Activated naive CD4-positive, alpha-beta T cell treated with anti-CD3 and anti-CD28 coated beads, Interleukin-2, amount 10 ng/mL, durations not matched to agents 7 days and 5 days (primary cell): Measurements from ENCODE around the gene TRDN.
"Not testable (repeated sequence)": the region's sequence is repeated elsewhere in the genome, so short reads cannot be mapped to it uniquely, and the experiment has no call there.

Experiments used
- CTCF ChIA-PET: fragments of 350-600 bp; sonication (Branson Sonifier 250); formaldehyde crosslinking; loops from one replicate; lab custom pipeline; 2021; ENCODE audit warnings: antibody characterized with exemption; lab: Charles Lee
- DNase-seq: peaks from one replicate; pipeline ENCODE4 v3.0.0-alpha.2; 2020
- H3K27ac Mint-ChIP-seq: one replicate; pipeline ENCODE4 v1.8.0; 2021; ENCODE audit warnings: mild to moderate bottlenecking, moderate library complexity, mixed read lengths
- H3K27me3 Mint-ChIP-seq: one replicate; pipeline ENCODE4 v1.8.0; 2021; ENCODE audit warnings: mild to moderate bottlenecking, mixed read lengths
- H3K36me3 Mint-ChIP-seq: one replicate; pipeline ENCODE4 v1.8.0; 2021; ENCODE audit warnings: mixed read lengths
- H3K4me1 Mint-ChIP-seq: one replicate; pipeline ENCODE4 v1.8.0; 2021; ENCODE audit warnings: mixed read lengths
- H3K4me3 Mint-ChIP-seq: one replicate; pipeline ENCODE4 v1.8.0; 2021; ENCODE audit warnings: mild to moderate bottlenecking, moderate library complexity, mixed read lengths
- H3K9me3 Mint-ChIP-seq: one replicate; pipeline ENCODE4 v1.8.0; 2021; ENCODE audit warnings: mixed read lengths

The TRDN gene

DNA sequence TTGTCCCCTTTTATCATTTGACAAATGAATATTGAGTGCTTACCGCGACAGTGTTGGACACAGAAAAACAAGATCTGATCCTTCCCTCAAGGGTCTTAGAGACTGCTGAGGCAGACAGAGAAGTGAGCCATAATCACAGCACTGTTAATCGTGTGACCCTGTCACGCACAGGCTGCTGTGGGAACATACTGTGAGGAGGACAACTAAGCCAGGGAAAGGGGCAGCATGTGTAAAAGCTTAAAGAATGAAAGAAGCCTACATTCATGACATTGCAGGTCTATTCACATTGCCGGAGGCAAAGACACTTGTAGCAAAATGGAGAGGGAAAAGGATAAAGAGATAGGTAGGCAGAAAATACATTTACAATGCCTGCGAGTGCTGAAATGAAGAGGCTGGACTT, 32.7 kb downstream of the TRDN start:
- no peak for DNase-seq
- Mint-ChIP-seq H3K9me3 (no peaks in the 10 kb centered on the region), H3K4me3 (no peak overlapping the region), H3K27me3 (no peaks in the 10 kb centered on the region), H3K36me3 (no peaks in the 10 kb centered on the region), H3K4me1 (no peaks in the 10 kb centered on the region), H3K27ac (no peak overlapping the region)
- CTCF ChIA-PET, result no interaction called here

DNA sequence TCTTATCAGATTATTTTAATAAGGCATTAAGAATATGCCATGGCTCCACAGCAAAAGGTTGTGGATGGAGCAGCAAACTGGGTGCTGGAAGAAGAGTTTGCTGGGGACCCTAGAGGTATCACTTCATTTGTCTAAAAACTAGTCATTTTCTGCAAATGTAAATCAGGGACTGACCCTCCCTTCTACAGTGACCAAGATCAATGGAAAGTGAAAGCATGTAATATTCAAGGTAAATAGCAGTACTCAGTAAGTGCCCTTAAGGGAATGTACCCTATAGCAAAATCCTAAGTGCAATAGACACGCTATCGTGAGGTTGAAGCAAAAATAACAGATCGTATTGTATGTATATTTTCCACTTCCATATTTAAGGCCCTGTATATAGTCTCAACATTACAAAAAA, 38.7 kb downstream of the TRDN start:
- DNase-seq, result no peak
- Mint-ChIP-seq H3K36me3 (no peaks in the 10 kb centered on the region), H3K27me3 (no peaks in the 10 kb centered on the region), H3K4me3 (no peak overlapping the region), H3K4me1 (no peaks in the 10 kb centered on the region), H3K27ac (no peak overlapping the region), H3K9me3 (no peaks in the 10 kb centered on the region)
- CTCF ChIA-PET, result no interaction called here

DNA sequence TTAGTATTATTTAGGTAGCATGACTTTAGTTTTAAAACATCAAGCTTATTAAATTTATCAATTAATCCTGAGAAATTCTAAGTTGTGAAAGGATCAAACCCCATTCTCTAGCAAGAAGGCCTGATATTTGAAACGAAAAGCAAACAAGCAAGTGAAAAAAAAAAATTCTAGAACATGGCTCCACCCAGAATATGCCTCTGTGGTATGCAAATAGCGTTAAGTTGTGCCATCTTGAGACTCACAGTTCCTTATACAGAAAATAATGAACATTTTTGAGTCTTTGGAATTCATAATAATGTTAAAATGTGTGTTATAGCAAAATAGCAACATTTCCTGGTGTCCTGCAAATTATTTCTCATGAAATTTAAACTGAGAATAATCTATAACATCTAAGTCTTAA, 42.0 kb downstream of the TRDN start:
- Mint-ChIP-seq H3K27ac (no peak overlapping the region), H3K9me3 (no peaks in the 10 kb centered on the region), H3K36me3 (no peaks in the 10 kb centered on the region), H3K4me1 (no peaks in the 10 kb centered on the region), H3K27me3 (no peaks in the 10 kb centered on the region), H3K4me3 (no peak overlapping the region)
- CTCF ChIA-PET, result no interaction called here
- no peak for DNase-seq

DNA sequence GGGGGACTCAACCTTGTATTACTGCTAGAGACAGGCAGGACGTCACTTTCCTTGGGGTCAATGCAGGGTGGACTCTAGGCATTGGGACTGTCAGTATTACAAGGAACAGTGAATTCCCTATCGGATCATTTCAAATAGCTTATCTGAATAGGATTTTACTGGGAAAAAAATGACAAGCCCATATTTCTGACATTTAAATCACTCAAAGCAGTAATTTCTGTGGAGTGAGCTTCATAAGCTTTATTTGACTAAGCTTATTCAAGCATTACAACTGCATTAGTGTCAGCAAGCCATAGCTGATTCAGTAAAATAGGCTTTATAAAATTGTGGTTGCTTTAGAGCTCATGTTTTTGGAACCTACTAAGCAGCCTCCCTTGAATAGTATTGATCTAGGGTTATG, 44.3 kb downstream of the TRDN start:
- peaks cover under 1% of the 10 kb centered on the region for H3K9me3 Mint-ChIP-seq
- H3K27ac Mint-ChIP-seq, result no peak overlapping the region
- no peaks in the 10 kb centered on the region for H3K27me3 Mint-ChIP-seq
- CTCF ChIA-PET, result no interaction called here
- no peaks in the 10 kb centered on the region for H3K36me3 Mint-ChIP-seq
- no peak for DNase-seq
- no peaks in the 10 kb centered on the region for H3K4me1 Mint-ChIP-seq
- no peak overlapping the region for H3K4me3 Mint-ChIP-seq

DNA sequence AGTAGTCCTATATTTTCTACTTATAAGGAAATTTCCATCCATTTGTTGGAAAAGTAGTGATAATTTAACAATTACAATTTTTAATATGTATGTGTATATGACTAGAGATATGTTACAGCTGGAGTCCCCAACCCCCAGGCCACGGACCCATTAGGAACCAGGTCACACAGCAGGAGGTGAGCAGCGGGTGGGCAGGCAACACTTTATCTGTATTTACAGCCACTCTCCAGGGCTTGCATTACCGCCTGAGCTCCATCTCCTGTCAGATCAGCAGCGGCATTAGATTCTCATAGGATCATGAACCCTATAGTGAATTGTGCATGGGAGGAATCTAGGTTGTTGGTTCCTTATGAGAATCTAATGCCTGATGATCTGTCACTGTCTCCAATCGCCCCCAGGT, 46.8 kb downstream of the TRDN start:
- Mint-ChIP-seq H3K36me3 (no peaks in the 10 kb centered on the region), H3K27ac (no peak overlapping the region), H3K9me3 (peaks cover 4% of the 10 kb centered on the region), H3K4me3 (no peak overlapping the region), H3K4me1 (no peaks in the 10 kb centered on the region), H3K27me3 (no peaks in the 10 kb centered on the region)
- CTCF ChIA-PET, result no interaction called here
- DNase-seq, result no peak

DNA sequence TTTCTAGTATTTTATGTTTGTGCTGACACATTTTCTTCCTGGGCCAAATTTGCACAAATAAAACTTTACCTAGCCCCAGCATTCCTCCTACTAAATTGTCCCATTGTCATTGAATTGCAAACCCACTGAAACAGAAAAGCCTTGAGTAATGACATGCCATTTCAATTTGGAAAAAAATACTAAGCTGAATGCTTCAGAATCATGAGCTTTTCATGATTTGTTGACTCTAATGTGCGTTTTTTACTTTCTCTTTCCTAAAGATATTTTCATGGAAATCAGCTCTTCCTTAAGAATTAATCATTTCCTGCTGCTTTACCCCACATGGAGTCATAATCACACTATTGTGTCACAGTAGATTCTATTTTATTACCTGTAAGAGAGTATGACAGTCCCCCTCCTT, 47.4 kb downstream of the TRDN start:
- no peak for DNase-seq
- CTCF ChIA-PET, result no interaction called here
- Mint-ChIP-seq H3K27me3 (no peaks in the 10 kb centered on the region), H3K27ac (no peak overlapping the region), H3K4me1 (no peaks in the 10 kb centered on the region), H3K4me3 (no peak overlapping the region), H3K36me3 (no peaks in the 10 kb centered on the region), H3K9me3 (peaks cover 4% of the 10 kb centered on the region)

DNA sequence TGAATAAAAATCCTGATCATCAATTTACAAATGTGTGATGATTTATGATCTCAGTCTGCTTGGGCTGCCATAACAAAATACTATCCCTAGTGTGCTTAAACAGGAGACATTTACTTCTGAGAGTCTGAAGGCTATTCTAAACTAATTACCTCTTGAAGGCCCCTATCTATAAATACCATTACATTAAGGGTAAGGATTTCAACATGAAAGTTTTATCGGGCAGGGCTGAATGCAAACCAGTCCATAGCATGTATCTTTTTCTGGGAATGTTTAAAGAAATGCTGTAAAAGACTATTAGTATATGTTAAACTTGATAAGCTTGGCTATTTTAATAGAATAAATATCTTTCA, 48.2 kb downstream of the TRDN start:
- CTCF ChIA-PET, result no interaction called here
- no peak for DNase-seq
- H3K4me3 Mint-ChIP-seq, result no peak overlapping the region

DNA sequence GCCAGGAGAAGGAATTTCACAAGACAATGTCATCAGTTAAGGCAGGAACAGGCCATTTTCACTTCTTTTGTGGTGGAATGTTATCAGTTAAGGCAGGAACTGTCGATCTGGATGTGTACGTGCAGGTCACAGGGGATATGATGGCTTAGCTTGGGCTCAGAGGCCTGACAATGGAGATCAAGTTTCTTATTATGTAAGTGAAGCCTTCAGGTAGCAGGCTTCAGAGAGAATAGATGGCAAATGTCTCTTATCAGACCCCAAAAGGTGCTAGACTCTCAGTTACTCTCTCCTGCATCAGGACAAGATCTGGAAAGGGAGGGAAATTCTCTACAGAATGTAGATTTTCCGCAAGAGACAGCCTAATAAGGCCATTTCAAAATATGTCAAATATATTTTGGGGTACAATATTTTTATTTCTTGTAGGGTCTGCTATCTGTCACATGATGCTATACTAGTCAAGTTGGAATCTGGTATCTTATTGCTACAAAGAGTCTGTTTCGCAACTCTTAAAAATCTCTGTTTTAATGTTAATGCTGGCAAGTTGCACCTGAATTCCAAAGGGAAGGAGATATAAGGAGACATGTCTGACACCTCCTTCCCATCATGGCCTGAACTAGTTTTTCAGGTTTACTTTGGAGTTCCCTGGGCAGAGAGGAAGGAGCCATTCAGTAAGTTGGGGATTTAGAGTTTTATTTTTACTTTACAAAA, 48.8 kb downstream of the TRDN start:
- peaks cover 6% of the 10 kb centered on the region for H3K9me3 Mint-ChIP-seq
- H3K36me3 Mint-ChIP-seq, result no peaks in the 10 kb centered on the region
- no peaks in the 10 kb centered on the region for H3K4me1 Mint-ChIP-seq
- H3K27ac Mint-ChIP-seq, result no peak overlapping the region
- no peaks in the 10 kb centered on the region for H3K27me3 Mint-ChIP-seq
- CTCF ChIA-PET, result no interaction called here
- DNase-seq, result no peak
- H3K4me3 Mint-ChIP-seq, result no peak overlapping the region

More for the DNA sequence above, 48.2 kb downstream of the TRDN start:
- peaks cover 6% of the 10 kb centered on the region for H3K9me3 Mint-ChIP-seq
- H3K27me3 Mint-ChIP-seq, result no peaks in the 10 kb centered on the region
- no peaks in the 10 kb centered on the region for H3K4me1 Mint-ChIP-seq
- no peaks in the 10 kb centered on the region for H3K36me3 Mint-ChIP-seq
- H3K27ac Mint-ChIP-seq, result no peak overlapping the region

DNA sequence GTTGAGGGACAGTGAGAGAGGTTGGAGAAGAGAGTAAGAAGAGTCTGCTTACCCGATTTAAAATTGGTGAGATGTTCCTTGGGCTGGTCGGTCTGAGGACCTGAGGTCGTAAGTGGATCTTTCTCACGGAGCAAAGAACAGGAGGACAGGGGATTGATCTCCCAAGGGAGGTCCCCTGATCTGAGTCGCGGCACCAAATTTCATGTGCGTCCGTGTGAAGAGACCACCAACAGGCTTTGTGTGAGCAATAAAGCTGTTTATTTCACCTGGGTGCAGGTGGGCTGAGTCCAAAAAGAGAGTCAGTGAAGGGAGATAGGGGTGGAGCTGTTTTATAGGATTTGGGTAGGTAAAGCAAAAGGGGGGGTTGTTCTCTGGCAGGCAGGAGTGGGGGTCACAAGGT, 49.3 kb downstream of the TRDN start:
- DNase-seq, CTCF ChIA-PET, H3K36me3 Mint-ChIP-seq, H3K4me1 Mint-ChIP-seq, H3K27me3 Mint-ChIP-seq, H3K27ac Mint-ChIP-seq, H3K9me3 Mint-ChIP-seq, H3K4me3 Mint-ChIP-seq: not testable (repeated sequence)

DNA sequence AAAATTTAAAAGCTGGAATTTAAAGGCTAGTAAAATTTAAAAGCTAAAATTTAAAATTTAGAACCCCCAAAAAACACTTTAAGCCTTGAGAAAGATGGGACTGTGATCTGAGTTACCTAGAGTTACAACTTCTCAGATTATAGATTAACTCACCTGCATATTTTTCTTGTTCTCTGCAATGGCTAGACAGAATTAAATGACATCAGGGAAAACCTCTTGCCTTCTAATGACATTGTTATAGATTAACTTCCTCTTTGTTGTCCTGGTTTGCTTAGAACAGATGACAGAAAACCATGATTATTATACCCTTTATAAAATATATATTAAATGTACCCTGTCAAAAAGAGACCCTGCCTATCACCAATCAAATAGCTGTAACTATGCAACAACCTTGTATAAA, 56.4 kb downstream of the TRDN start:
- no peaks in the 10 kb centered on the region for H3K27me3 Mint-ChIP-seq
- H3K4me3 Mint-ChIP-seq, result no peak overlapping the region
- no peak overlapping the region for H3K27ac Mint-ChIP-seq
- no peaks in the 10 kb centered on the region for H3K4me1 Mint-ChIP-seq
- H3K9me3 Mint-ChIP-seq, result peaks cover 3% of the 10 kb centered on the region
- no peaks in the 10 kb centered on the region for H3K36me3 Mint-ChIP-seq
- CTCF ChIA-PET, result no interaction called here
- no peak for DNase-seq

DNA sequence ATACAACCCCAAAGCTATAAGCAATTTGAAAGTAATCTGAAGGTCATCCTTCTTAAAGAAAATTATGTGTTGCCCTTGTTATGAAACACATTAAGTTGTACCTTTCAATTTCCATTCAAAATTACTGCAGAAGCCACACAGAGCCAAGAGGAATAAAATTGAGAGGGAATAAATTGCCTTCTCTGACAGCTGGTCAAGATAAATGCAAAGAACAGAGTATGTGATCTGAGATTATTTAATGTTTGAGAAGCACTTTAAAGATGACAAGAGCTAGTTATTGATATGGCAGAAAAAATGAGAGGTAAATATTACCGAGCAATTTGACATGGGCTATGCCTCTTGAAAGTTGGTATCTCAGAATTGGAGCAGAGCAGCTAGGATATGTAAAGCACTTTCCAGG, 61.6 kb downstream of the TRDN start:
- H3K36me3 Mint-ChIP-seq, result no peaks in the 10 kb centered on the region
- H3K27me3 Mint-ChIP-seq, result no peaks in the 10 kb centered on the region
- CTCF ChIA-PET, result no interaction called here
- no peak overlapping the region for H3K27ac Mint-ChIP-seq
- H3K4me3 Mint-ChIP-seq, result no peak overlapping the region
- H3K4me1 Mint-ChIP-seq, result no peaks in the 10 kb centered on the region
- DNase-seq, result no peak
- H3K9me3 Mint-ChIP-seq, result no peaks in the 10 kb centered on the region

DNA sequence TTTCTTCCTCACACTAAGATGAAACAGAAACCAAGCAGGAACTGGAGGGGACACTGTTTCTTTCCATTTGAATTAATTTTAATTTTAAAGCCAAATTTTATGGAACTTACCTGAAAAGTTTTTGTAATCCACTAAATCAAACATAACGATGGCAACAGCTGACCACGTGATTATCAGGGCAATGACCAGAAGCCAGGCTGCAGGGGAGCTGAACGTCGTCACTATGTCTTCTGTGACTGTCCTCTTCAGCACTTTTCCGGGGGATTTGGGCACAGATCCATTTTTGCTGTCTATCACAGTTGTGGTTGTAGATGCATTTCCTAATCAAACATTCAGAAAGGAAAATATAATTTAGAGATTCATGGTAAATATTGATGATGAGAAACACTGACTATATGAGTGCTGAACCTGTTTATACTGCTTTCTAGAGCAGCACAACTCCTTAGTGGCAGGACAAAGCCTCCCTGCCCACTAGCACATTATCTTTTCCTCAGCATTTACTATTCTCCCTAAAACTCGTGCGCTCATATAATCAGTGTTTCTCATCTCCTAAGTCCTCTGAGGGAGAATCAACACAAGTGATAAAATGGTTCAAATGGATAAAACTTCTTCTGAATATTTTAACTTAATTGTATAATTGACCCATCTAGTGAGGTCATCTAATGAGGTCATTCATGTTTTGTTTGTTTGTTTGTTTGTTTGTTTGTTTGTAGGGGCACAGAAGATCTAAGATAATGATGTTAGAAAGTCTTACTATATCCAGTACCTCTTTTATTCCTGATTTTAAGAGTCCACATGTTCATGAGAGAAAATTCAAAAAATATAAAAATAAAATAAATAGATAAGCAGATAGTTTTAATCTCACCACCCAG, 65.7 kb downstream of the TRDN start:
- Mint-ChIP-seq H3K27ac (no peak overlapping the region), H3K36me3 (no peaks in the 10 kb centered on the region), H3K4me3 (no peak overlapping the region), H3K4me1 (no peaks in the 10 kb centered on the region), H3K27me3 (no peaks in the 10 kb centered on the region), H3K9me3 (no peaks in the 10 kb centered on the region)
- DNase-seq, result no peak
- CTCF ChIA-PET, result no interaction called here

DNA sequence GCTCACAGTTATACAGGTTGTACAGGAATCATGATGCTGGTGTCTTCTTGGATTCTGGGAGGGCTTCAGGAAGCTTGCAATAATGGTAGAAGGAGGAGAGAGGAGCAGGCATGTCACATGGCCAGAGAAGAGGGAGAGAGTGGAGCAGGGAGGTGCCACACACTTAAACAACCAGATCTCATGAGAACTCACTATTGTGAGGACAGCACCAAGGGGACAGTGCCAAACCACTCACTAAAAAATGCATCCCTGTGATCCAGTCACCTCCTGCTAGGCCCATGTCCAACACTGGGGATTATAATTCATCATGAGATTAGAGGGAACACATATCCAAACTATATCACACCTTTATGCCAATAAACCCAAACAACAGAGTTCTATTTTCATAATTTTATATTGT, 67.2 kb downstream of the TRDN start:
- H3K27ac Mint-ChIP-seq, result no peak overlapping the region
- no peaks in the 10 kb centered on the region for H3K36me3 Mint-ChIP-seq
- no peaks in the 10 kb centered on the region for H3K27me3 Mint-ChIP-seq
- CTCF ChIA-PET, result no interaction called here
- no peaks in the 10 kb centered on the region for H3K9me3 Mint-ChIP-seq
- no peak overlapping the region for H3K4me3 Mint-ChIP-seq
- no peak for DNase-seq
- H3K4me1 Mint-ChIP-seq, result no peaks in the 10 kb centered on the region

DNA sequence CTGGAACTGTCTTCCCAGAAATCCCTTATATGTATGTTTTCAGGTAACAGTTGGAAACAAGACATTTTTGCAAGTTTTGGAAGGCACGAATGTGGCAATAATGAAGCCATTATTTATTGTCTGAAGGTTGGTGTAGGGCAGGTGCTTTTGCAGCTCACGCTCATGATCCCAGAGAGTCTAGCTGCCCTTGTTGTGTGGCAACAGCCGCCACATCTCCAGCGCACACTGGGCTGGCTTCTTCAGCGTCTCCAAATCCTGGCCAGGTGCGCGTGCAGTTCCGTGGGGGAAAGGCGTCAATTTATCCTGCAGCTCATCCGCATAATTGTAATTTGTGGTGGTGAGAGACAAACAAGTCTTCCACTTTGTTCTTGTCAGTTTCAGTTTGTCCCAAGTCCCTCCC, 71.2 kb downstream of the TRDN start:
- no peak overlapping the region for H3K27ac Mint-ChIP-seq
- CTCF ChIA-PET, result no interaction called here
- H3K27me3 Mint-ChIP-seq, result no peaks in the 10 kb centered on the region
- no peak for DNase-seq
- H3K4me3 Mint-ChIP-seq, result no peak overlapping the region
- peaks cover 8% of the 10 kb centered on the region for H3K9me3 Mint-ChIP-seq
- H3K4me1 Mint-ChIP-seq, result no peaks in the 10 kb centered on the region
- H3K36me3 Mint-ChIP-seq, result no peaks in the 10 kb centered on the region

DNA sequence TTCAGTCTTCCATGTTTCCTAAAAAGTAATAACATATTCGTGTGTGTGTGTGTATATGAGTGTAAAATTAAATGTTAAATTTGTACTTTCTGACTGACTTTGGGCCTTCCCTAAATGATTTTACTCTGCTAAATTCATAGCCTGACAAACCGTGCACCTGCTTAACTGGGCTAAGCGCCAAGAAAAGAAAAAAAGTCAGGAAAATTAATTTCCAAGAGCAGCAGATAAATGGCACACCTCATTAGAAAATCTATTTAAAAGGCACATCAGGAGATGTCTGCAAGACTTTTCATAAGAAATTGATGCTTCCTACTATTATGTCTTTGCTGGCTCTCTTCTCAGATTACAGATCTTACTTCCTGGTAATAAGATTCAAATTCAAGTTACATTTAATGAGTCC, 72.4 kb downstream of the TRDN start:
- Mint-ChIP-seq H3K9me3 (peaks cover 12% of the 10 kb centered on the region), H3K4me3 (no peak overlapping the region), H3K4me1 (no peaks in the 10 kb centered on the region), H3K36me3 (no peaks in the 10 kb centered on the region), H3K27ac (no peak overlapping the region), H3K27me3 (no peaks in the 10 kb centered on the region)
- no peak for DNase-seq
- CTCF ChIA-PET, result no interaction called here
